Measurements from ENCODE around the gene VSIR.

DNA sequence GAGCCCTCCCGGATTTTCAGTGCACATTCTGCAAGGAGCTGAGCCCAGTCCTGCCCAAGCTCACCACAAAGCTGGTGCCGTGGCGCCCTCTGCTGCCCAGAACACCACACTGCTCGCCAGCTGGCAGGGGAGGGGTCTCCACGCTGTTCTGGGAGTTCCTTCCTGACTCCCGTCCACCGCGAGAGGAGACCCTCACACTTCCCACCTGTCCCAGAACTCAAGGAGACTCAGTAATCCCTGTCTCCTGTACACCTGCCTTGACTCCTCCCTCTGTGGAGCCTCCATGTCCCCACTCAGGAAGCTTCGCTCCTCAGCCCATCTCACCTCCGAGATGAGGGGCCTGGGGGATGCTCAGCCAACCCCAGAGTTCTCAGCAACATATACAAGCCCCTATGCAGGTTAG is 65.0 kb downstream of the VSIR start:
- TF ChIP-seq SIN3A (IDR thresholded peaks at IDR 0.05; ENCODE audit: borderline replicate concordance, insufficient read depth, low read length) = no peak
- TF ChIP-seq POLR2AphosphoS5 (IDR thresholded peaks at IDR 0.05; ENCODE audit: low read depth, low read length) = no peak
- TF ChIP-seq TAF1 (IDR thresholded peaks at IDR 0.05; ENCODE audit: borderline replicate concordance, insufficient read depth, low read length) = no peak

Data from PFSK-1 (cell line).